Gastroesophageal sphincter (tissue), 4 donors: Measurements from ENCODE around the gene ANKRD17. TPM values are rescaled to one million over a fixed set of nuclear protein-coding genes. Genes with fewer than 3 reads are reported as not detected.

Experiments used
- ATAC-seq: fragments of 150-250 bp; one replicate; pipeline ENCODE4 v1.9.1; 2016; ENCODE audit warnings: mild to moderate bottlenecking, moderate library complexity
- H3K27ac ChIP-seq, 4 donors: fragments of 200-600 bp; sonication (generic) in 3 of 4; 1 replicate in 3 of 4; 2 replicates in 1 of 4; pipeline ENCODE4 v1.5.1; 2016 to 2019
- H3K27me3 ChIP-seq: fragments of 200-600 bp; sonication (generic); one replicate; pipeline ENCODE4 v1.5.1; 2019
- H3K36me3 ChIP-seq, 2 donors: fragments of 200-600 bp; sonication (generic); one replicate each; pipeline ENCODE4 v1.5.1; 2019; ENCODE audit warnings: control low read depth in 1 of 2
- H3K4me1 ChIP-seq, 3 donors: fragments of 200-600 bp; sonication (generic); 1 replicate in 2 of 3; 2 replicates in 1 of 3; pipeline ENCODE4 v1.5.1; 2016 to 2019; ENCODE audit warnings: control low read depth in 2 of 3
- H3K4me3 ChIP-seq, 2 donors: fragments of 200-600 bp; sonication (generic); one replicate each; pipeline ENCODE4 v1.5.1; 2019; ENCODE audit warnings: mild to moderate bottlenecking in 1 of 2, moderate library complexity in 1 of 2
- H3K9me3 ChIP-seq, 3 donors: fragments of 200-600 bp; sonication (generic); one replicate each; pipeline ENCODE4 v1.5.1; 2017 to 2019; ENCODE audit warnings: control low read depth in 2 of 3
- CTCF ChIP-seq, 4 experiments: fragments of 200-600 bp in 2 of 4; fragments of 450-650 bp in 2 of 4; sonication (generic) in 1 of 4; IDR thresholded peaks; one replicate each; pipeline ENCODE4 v1.5.1; 2017 to 2019; ENCODE audit warnings: antibody characterized with exemption in 4 of 4, mild to moderate bottlenecking in 2 of 4, moderate library complexity in 2 of 4
- EP300 ChIP-seq: sonication (generic); formaldehyde crosslinking; IDR thresholded peaks from one replicate; pipeline ENCODE4 v1.6.1; 2017; ENCODE audit warnings: antibody characterized with exemption, mild to moderate bottlenecking
- POLR2A ChIP-seq, 2 donors: fragments of 450-650 bp; IDR thresholded peaks; one replicate each; pipeline ENCODE4 v1.6.1; 2017; ENCODE audit warnings: antibody characterized with exemption in 2 of 2, mild to moderate bottlenecking in 2 of 2, moderate library complexity in 1 of 2
- POLR2AphosphoS5 ChIP-seq: sonication (generic); formaldehyde crosslinking; IDR thresholded peaks from one replicate; pipeline ENCODE4 v1.6.1; 2017; ENCODE audit warnings: antibody characterized with exemption
- WGBS, 2 donors: methylation state at CpG; one replicate each; pipeline ENCODE4 v1.1.5; 2018; ENCODE audit warnings: low coverage in 1 of 2; 5-methylcytosine and 5-hydroxymethylcytosine counted together
- total RNA-seq, 4 donors: library from RNA; depleted of rRNA; stranded (reverse); fragments of >200 nt; gene quantifications; one replicate each; pipeline ENCODE4 v1.1.0, GENCODE V29; 2016

ANKRD17 gene
- total RNA-seq, 4 donors from 2014 or later: 46.8 to 68.5 (median 59.1) TPM

GRCh38 chr4:73244945-73245601 is 13.5 kb downstream of the ANKRD17 start:
- TF ChIP-seq POLR2AphosphoS5 (no peak), POLR2A (IDR thresholded peaks at IDR 0.05) (no peak)
- Histone ChIP-seq H3K4me1 (peaks cover 0 to 44% (median 0%) of the 10 kb centered on the region in 3 donors), H3K27me3 (no peaks in the 10 kb centered on the region), H3K9me3 (no peaks in the 10 kb centered on the region), H3K27ac (no peak overlapping the region), H3K4me3 (no peak overlapping the region), H3K36me3 (no peaks in the 10 kb centered on the region)
- WGBS, 2 donors: 82 to 88% methylated on average over 2 to 4 of the region's 4 CpGs
- no peak for ATAC-seq

- Histone ChIP-seq H3K9me3 (no peaks in the 10 kb centered on the region), H3K4me3 (no peak overlapping the region), H3K27me3 (no peaks in the 10 kb centered on the region), H3K36me3 (peaks cover 0 to 17% of the 10 kb centered on the region in 2 donors), H3K27ac (no peak overlapping the region), H3K4me1 (peaks cover 0 to 25% (median 0%) of the 10 kb centered on the region in 3 donors)
- TF ChIP-seq EP300 (no peak), POLR2A (IDR thresholded peaks at IDR 0.05) (no peak), CTCF (IDR thresholded peaks at IDR 0.05) (no peak), POLR2AphosphoS5 (no peak)
- ATAC-seq: no peak
- whole genome bisulfite sequencing, 2 donors: 63 to 67% methylated on average over 2 of the region's 2 CpGs
Observed at GRCh38 chr4:73237044-73237443, 21.6 kb downstream of the ANKRD17 start.

GRCh38 chr4:73236151-73236550 is 22.4 kb downstream of the ANKRD17 start:
- WGBS, 2 donors: 86 to 89% methylated on average over 1 of the region's 1 CpG
- no peak for ATAC-seq
- Histone ChIP-seq H3K27ac (no peak overlapping the region), H3K9me3 (no peaks in the 10 kb centered on the region), H3K4me1 (peaks cover 0 to 18% (median 0%) of the 10 kb centered on the region in 3 donors), H3K27me3 (no peaks in the 10 kb centered on the region), H3K36me3 (peaks cover 0 to 17% of the 10 kb centered on the region in 2 donors), H3K4me3 (no peak overlapping the region)
- TF ChIP-seq POLR2AphosphoS5 (no peak), CTCF (IDR thresholded peaks at IDR 0.05) (no peak), POLR2A (IDR thresholded peaks at IDR 0.05) (no peak), EP300 (no peak)

- WGBS, 2 donors: 83 to 91% methylated on average over 1 of the region's 1 CpG
- TF ChIP-seq CTCF (IDR thresholded peaks at IDR 0.05) (no peak), EP300 (no peak), POLR2AphosphoS5 (no peak)
- no peak for ATAC-seq
Observed at GRCh38 chr4:73234712-73235111, 23.9 kb downstream of the ANKRD17 start.

GRCh38 chr4:73231518-73232487 is 26.8 kb downstream of the ANKRD17 start:
- H3K27me3 ChIP-seq: no peaks in the 10 kb centered on the region
- no peak overlapping the region for H3K4me3 ChIP-seq
- TF ChIP-seq POLR2AphosphoS5 (no peak), CTCF (IDR thresholded peaks at IDR 0.05) (no peak), POLR2A (IDR thresholded peaks at IDR 0.05) (no peak), EP300 (no peak)
- H3K36me3 ChIP-seq: peaks cover 0 to 17% of the 10 kb centered on the region in 2 donors
- WGBS, 2 donors: 83 to 87% methylated on average over 7 of the region's 8 CpGs
- ATAC-seq: no peak
- peaks cover 0 to 7% (median 0%) of the 10 kb centered on the region in 3 donors for H3K4me1 ChIP-seq
- no peak overlapping the region for H3K27ac ChIP-seq
- H3K9me3 ChIP-seq: no peaks in the 10 kb centered on the region

More at GRCh38 chr4:73234712-73235111, 23.9 kb downstream of the ANKRD17 start:
- Histone ChIP-seq H3K27me3 (no peaks in the 10 kb centered on the region), H3K4me3 (no peak overlapping the region), H3K36me3 (peaks cover 0 to 17% of the 10 kb centered on the region in 2 donors), H3K27ac (no peak overlapping the region), H3K9me3 (no peaks in the 10 kb centered on the region), H3K4me1 (peaks cover 0 to 17% (median 0%) of the 10 kb centered on the region in 3 donors)
